OCI-LY1 (cell line): ENCODE data around the gene SUSD3.

Source experiments
- CTCF ChIP-seq: fragments of 200-600 bp; sonication (generic), shearing (Covaris generic); IDR thresholded peaks from 2 replicates; pipeline ENCODE4 v1.5.1; 2017; ENCODE audit warnings: mild to moderate bottlenecking, antibody characterized with exemption, low read length, moderate library complexity, mixed read lengths
- EZH2 ChIP-seq: fragments of 200-600 bp; sonication (generic), shearing (Covaris generic); IDR thresholded peaks from 2 replicates; pipeline ENCODE4 v1.8.0; 2017; ENCODE audit warnings: borderline replicate concordance, mixed run types, mild to moderate bottlenecking, antibody characterized with exemption, low read length, moderate library complexity, mixed read lengths

DNA sequence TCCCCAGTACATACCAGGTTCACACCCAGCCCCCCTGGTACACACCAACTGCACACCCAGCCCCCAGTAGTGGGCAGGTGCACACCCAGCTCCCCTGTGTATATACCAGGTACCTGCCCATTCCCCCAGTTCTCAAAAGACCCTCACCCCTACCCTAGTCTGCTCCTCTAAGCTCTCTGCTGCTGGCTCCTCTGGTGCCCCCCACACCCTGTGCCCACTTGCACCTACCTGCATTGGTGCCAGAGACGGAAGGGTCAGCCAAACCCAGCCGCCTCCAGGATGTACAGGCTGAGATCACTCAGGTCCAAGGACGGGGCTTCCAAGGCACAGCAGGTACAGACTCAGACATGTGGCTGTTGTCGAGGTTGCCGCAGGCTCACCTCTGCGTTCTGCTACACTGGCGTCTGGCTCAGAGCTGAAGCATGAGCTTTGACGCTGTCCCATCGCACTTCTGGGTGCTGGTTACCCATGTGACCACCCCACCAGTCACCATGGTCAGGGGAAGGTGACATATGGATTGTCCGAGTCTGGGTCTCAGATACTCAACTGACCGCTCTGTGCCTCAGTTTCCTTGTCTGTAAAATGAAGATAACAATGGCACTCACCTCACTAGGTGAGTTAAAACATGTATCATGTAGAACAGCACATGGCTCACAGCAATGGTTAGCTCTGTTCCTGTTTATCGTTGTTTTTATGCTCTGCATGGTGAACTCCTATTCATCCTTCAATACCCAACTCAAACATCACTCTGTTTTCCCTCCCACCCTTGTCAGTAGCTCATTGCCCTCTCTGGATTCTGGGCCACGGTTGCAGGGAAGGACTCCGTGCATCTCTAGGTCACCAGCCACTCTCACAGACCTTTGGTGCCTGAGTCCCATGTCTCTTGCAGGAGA is 45.3 kb upstream of the SUSD3 start:
- TF ChIP-seq CTCF (no peak), EZH2 (no peak)
